Hepatocyte (in vitro differentiated cells): Measurements from ENCODE around the gene IGFBP7.

ENCODE experiments used
- CTCF ChIP-seq: fragments of 200-600 bp; sonication (generic); IDR thresholded peaks from 2 replicates; pipeline ENCODE4 v1.5.1; 2016; ENCODE audit warnings: antibody characterized with exemption, mild to moderate bottlenecking; ENCODE audit not compliant: poor library complexity
- EZH2 ChIP-seq: fragments of 200-600 bp; sonication (generic); IDR thresholded peaks from 2 replicates; pipeline ENCODE4 v1.6.1; 2016; ENCODE audit warnings: antibody characterized with exemption, mild to moderate bottlenecking, borderline replicate concordance
- EZH2phosphoT487 ChIP-seq: fragments of 200-600 bp; sonication (generic); IDR thresholded peaks from one replicate; pipeline ENCODE4 v1.6.1; 2018; ENCODE audit warnings: antibody characterized with exemption, mild to moderate bottlenecking, low read depth, moderate library complexity; ENCODE audit not compliant: unreplicated experiment, severe bottlenecking

GRCh38 chr4:57078685-57079521 is 31.3 kb downstream of the IGFBP7 start:
- TF ChIP-seq EZH2phosphoT487: no peak
- no peak for TF ChIP-seq CTCF
- TF ChIP-seq EZH2: no peak
